Astrocyte of the cerebellum (primary cell): Measurements from ENCODE around the gene RAB40B.

ENCODE experiments used
- DNase-seq: peaks from one replicate; pipeline ENCODE4 v3.0.0-alpha.2; 2011; ENCODE audit warnings: low read depth
- H3K4me3 ChIP-seq: 2 replicates; pipeline ENCODE4 v1.5.1; 2011; ENCODE audit warnings: mild to moderate bottlenecking, low read depth, low read length, moderate library complexity
- CTCF ChIP-seq: IDR thresholded peaks from 2 replicates; pipeline ENCODE4 v1.5.1; 2012; ENCODE audit warnings: low read length, low read depth, moderate library complexity, mild to moderate bottlenecking; ENCODE audit errors: missing control alignments
- in situ Hi-C: cut with HindIII; loops from 2 replicates; pipeline ENCODE4 v1.10.0; 2017; ENCODE audit warnings: low sequenced_read_pairs

RAB40B gene

GRCh38 chr17:82662711-82663261, 35.7 kb downstream of the RAB40B start:
- no peak overlapping the region for H3K4me3 ChIP-seq
- in situ Hi-C loops: no loop called here
- DNase-seq: no peak
- TF ChIP-seq CTCF: no peak

- TF ChIP-seq CTCF: no peak
- in situ Hi-C loops: no loop called here
Observed at GRCh38 chr17:82661717-82662683, 36.5 kb downstream of the RAB40B start.

GRCh38 chr17:82659886-82660285, 38.6 kb downstream of the RAB40B start:
- no peak for TF ChIP-seq CTCF
- no peak for DNase-seq
- H3K4me3 ChIP-seq: no peak overlapping the region
- in situ Hi-C loops: no loop called here

More at GRCh38 chr17:82661717-82662683, 36.5 kb downstream of the RAB40B start:
- no peak for DNase-seq
- no peak overlapping the region for H3K4me3 ChIP-seq

GRCh38 chr17:82658796-82659452, 39.6 kb downstream of the RAB40B start:
- DNase-seq: no peak
- TF ChIP-seq CTCF: no peak
- no peak overlapping the region for H3K4me3 ChIP-seq
- in situ Hi-C loops: no loop called here

GRCh38 chr17:82658331-82658730, 40.2 kb downstream of the RAB40B start:
- TF ChIP-seq CTCF: no peak
- H3K4me3 ChIP-seq: no peak overlapping the region
- in situ Hi-C loops: no loop called here
- DNase-seq: no peak

- no peak for TF ChIP-seq CTCF
- DNase-seq: no peak
- H3K4me3 ChIP-seq: no peak overlapping the region
- in situ Hi-C loops: no loop called here
Observed at GRCh38 chr17:82657926-82658325, 40.6 kb downstream of the RAB40B start.
